Tracheal epithelial cell (primary cell): Measurements from ENCODE around the gene HTR3B. TPM values are rescaled to one million over a fixed set of nuclear protein-coding genes. Genes with fewer than 3 reads are reported as not detected.

Experiments
- total RNA-seq: library from RNA; depleted of rRNA; stranded (reverse); fragments of >200 nt; gene quantifications from 2 replicates; pipeline ENCODE4 v1.2.1, GENCODE V29; 2014

Gene HTR3B, protein sequence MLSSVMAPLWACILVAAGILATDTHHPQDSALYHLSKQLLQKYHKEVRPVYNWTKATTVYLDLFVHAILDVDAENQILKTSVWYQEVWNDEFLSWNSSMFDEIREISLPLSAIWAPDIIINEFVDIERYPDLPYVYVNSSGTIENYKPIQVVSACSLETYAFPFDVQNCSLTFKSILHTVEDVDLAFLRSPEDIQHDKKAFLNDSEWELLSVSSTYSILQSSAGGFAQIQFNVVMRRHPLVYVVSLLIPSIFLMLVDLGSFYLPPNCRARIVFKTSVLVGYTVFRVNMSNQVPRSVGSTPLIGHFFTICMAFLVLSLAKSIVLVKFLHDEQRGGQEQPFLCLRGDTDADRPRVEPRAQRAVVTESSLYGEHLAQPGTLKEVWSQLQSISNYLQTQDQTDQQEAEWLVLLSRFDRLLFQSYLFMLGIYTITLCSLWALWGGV
- not detected in 2 replicates for total RNA-seq

DNA sequence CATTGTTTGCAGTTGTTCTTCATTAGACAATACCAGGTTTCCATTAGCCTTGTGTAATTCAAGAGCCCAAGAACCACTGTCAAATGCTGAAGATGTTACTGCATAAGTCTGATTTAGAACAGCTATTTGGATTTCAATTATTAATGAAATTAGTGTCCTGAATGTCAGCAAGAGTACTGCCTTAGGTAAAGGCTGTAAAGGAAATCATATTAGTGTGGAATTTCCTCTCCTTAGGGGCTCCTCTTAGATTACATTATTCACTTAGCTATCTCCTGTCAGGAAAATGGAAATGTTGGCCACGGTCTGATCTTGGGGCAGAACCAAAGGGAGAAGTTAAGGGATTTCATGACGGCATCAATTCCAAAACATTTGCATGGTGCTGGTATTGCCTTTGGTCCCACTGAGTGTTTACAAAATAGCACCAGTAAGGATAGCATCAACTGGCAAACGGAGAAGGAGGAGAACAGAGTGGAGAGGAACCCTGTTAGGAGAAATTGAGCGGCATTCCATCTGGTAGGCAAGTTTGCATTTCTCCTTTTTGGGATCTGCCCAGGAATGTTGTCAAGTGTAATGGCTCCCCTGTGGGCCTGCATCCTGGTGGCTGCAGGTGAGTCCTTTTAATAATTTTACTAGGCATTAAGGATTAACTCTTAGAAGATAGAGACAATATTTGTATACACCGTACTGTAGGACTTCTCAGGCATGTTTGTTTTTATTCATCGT is at the start of gene HTR3B:
HTR3B (plus strand) TSS at position 418 of the 723 bp plus-strand sequence; CDS start at position 556, 138 bp downstream.

DNA sequence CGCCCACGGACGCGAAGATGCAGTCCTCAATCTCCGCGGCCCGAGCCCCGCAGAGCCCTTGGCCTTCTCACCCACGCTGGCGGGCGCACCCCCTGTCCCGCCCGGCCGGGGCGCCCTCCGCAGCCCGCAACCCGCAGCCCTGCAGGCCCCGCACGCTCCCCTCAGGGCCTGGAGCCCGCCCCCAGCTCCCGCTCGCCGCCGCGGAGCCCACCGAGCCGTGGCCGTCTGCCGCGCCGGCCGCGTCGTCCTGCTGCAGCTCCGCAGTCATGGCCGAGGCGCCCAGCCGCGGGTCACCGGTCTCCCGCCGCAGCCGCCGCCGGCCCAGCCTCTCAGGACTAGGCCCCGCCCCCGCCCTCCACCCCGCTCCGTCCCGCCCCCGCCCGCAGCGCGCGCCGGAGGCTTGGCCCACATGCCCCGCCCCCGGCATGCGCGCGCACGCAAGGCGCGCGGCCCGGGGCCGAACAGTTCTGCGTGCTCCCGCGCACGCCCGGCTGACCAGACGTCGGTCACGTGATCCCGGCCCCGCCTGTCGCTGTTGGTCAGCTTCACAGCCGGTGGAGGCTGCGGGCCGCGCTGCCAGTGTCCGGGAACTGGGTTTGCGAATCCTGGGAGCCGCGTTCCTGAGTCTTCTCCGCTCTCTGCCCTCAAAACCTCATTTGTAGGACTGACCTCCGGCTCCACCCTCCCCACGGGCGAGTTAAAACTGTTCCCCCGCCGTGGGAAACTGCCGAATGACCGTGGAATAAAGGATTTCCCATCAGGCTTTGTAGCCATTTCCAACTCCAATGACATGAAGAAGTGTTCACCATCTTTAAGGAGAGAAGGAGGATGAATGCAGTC is 29.1 kb upstream of the HTR3B start, which contains the start of gene USP28:
USP28 (minus strand) TSS at position 339 of the 840 bp plus-strand sequence; CDS start at position 268, 71 bp downstream.

DNA sequence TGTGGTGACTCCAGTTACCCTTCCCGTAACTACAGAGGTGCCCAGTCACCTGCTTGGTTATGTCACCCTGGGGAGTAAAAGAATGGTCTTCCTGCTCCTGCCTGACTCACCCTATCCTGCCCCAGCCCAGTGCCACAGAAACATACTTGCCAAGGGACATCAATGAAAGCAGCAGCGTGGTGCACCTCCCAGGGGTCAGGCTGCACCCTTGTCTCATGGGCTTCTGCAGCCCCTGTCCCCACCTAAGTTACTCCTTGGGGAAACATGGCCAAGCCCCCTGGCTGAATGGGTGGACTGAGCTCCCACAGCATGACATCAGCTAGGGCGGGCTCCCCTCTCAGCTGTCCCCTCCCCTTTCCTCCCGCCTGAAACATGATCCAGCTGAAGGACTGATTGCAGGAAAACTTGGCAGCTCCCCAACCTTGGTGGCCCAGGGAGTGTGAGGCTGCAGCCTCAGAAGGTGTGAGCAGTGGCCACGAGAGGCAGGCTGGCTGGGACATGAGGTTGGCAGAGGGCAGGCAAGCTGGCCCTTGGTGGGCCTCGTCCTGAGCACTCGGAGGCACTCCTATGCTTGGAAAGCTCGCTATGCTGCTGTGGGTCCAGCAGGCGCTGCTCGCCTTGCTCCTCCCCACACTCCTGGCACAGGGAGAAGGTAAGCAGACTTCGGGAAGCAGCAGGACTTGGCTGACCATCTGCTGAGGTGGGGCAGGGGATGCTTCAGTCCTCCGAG is 70.3 kb downstream of the HTR3B start, which contains the start of gene HTR3A:
HTR3A (plus strand) TSS at position 368 of the 730 bp plus-strand sequence; CDS start at position 586, 218 bp downstream.

Other genes with a start within 250 kb of the HTR3B start
- gene TMPRSS5, start 198.5 kb upstream of the HTR3B start, total RNA-seq: not detected in 2 replicates
- 18.3 and 18.8 TPM in 2 replicates for gene ZW10, start 131.1 kb upstream of the HTR3B start, total RNA-seq
- gene CLDN25, start 125.0 kb upstream of the HTR3B start, total RNA-seq: not detected in 2 replicates
- gene USP28, start 29.2 kb upstream of the HTR3B start, total RNA-seq: 40.9 and 43.1 TPM in 2 replicates
- gene HTR3A, start 70.3 kb downstream of the HTR3B start, total RNA-seq: 0.21 TPM in 1 of 2 replicates, not detected in the other
- gene ZBTB16, start 154.9 kb downstream of the HTR3B start, total RNA-seq: 2.4 and 8.3 TPM in 2 replicates